HG03521 (cell line): ENCODE measurements around the gene TCERG1L.

ENCODE experiments used
- ATAC-seq: cut with Tn5 transposase; IDR thresholded peaks from one replicate; pipeline ENCODE4 v1.9.1; 2021; ENCODE audit warnings: mild to moderate bottlenecking, moderate library complexity; ENCODE audit not compliant: unreplicated experiment

The TCERG1L gene

DNA sequence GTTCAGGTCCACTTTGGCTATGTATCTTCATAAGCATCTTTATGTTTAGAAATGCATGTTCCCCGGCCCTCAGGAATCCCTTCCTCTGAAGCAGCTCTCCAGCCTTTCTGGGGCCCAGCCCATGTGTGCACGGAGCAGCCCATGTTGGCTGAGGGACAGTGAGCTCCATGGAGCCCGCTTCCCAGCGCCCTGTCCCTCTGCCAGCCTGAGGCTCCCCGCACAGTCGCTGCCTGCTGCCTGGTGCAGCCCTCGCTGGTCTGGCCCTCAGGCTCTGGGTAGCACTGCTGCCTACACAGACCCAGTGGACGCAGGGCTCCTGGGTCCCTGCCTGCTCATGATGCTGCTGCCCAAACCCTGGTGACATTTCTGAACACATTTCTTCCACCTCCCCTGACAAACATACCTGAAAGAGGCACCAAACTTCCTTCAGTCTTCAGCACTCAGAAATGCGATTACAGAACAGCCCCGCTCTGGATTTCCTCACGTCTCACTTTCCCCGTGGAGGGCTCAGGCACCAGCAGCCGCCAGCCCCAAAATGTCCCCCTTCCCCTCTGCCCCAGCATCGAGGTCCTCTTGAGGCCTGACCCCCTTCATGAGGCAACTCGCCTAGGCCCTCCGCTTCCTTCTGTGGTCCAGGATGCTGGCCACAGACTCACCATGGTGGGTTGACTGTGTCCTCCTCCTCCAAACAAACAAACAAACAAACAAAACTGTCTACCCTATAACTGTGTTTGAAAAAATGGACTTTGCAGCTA lies 5.0 kb upstream of the TCERG1L start:
- no peak for ATAC-seq

DNA sequence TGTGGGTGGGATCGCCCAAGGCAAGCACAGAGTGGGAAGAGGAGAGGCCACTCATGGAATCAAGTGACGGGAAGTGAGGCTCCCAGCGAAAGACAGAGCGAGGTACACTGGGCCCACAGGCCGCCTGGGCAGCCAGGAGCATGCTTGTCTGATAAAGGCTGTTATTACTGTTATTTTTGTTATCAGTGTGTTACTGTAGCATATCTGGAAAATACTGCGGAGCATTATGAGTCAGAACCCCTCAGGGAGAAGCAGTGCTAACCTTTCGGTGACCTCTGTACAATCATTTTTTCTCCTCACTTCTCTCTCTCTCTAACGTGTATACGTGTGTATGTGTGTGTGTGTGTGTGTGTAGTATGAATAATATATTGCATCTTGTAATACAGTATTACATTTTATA lies 3.8 kb upstream of the TCERG1L start:
- no peak for ATAC-seq

DNA sequence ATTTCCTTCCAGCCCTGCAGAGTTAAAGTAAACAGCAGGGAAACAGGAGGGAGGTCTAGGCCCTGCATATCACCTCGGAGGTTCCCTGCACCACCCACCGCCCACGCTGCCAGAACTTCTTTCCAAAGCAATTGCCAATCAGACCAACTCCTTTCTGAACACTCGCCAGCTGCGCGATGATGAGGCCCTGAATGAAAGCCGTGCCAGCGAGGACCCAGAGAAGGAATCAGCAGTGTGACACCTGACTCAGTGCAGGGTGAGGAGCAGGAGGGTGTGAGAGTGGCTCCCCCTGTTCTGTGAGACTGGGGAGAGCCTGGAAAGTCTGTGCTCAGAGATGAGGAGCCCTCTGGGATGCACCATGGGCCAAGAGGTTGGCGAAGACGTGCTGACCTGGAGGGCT lies 3.3 kb upstream of the TCERG1L start:
- ATAC-seq: no peak

DNA sequence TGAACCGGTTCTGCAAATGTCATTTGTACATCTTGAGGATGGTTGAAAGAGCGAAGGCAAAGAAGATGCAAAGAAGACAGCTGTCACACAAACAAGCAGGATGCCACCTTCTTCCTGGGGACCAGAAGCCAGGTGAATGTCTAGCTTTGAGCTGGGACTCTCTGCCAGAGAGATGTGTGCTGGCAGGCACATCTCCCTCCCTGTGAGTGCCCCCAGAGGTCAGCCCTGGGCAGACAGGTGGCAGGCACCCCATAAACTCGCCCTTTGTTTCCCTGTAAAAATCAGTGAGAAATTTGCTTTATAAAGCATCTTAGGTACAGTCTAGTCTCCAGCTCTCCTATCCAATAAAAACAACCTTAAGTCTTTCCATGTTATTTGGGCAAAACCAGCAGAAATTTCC lies 2.6 kb upstream of the TCERG1L start:
- ATAC-seq: no peak

DNA sequence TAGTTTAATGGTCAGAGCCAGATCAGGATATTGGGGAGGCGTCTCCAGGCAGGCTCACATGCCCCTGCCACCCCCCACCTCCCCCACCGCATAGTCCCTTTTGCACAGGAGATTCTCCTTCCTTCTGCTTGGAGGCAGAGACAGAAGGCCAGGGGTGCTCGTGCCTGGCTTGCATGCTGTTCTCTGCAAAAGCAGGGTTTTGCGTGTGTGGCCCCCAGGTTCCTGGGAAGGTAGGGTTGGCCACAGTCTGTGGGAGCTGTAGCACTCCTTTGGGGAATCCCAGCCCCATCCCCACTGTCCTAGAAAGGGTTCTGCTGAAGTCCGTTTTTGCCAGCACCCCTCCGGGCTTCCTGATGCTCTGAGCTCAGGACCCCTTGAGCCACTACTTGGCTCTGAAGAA lies 1.9 kb upstream of the TCERG1L start:
- no peak for ATAC-seq

DNA sequence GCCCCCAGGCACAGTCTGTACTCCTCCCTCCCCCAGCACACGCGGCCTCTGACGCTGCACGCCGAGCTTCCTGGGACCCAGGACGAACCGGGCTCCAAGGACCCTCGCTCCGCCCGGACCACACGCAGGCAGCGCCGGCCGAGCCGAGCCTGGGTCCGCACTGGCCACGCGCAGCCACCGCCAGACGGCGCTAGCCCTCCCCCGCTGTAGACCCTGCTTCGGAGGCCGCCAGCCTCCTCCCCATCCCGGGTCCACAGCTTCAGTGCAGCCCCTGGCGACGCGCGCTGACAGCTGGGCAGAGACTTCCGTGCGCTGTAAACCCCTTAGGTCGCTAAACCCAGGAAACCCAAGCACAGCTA lies 936 bp upstream of the TCERG1L start:
- ATAC-seq: no peak

DNA sequence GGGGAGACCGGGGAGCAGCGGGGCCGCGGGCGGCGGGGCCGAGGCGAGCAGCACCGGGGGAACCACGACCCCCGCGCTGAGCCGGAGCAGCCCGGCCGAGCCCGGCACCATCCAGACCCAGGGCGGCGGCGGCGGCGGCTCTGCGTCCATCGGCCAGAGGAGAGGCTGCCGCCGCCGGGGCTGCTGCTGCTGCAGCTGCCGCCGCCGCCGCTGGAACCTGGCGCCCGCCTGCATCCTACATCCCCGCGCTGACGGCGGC lies 190 bp downstream of the TCERG1L start:
- ATAC-seq: no peak

DNA sequence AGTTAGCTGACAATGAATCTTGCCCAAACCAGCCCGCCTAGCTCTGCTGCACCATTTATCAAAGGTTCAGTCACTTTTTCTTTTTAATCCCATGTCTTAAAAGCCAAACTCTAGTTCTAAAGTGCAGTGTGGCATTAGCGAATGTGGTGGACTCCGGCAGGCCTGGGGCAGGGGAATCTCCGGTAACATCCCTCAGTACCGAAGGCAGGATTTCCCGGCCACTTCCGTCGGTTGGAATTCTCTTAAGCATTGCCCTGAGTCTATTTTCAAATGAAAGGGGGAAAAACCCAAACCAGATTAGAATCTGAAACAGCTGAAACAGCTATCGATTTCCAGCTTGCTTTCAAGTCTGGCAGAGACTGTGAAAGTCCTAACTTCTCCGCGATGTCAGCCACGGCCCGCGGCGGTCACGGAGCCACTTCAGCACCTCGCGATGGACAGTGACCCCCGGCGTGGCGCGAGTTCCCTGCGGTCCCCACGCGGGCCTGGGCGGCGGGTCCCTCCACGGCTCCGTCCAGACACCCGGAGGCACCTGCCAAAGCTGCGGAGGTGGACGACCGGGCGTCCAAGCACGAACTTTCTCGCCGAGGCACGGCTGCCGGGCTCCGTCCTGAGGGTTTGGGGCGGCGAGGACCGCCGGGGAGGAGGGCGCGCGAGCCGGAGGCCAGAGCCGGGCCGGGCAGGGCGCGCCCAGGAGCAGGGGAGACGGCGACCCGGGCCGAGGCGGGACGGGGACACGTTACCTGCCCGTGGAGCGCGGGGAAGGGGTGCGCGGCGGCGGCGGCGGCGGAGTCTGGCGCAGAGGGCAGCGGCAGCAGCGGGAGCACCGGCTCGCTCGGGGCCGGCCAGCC lies 745 bp downstream of the TCERG1L start:
- ATAC-seq: no peak

DNA sequence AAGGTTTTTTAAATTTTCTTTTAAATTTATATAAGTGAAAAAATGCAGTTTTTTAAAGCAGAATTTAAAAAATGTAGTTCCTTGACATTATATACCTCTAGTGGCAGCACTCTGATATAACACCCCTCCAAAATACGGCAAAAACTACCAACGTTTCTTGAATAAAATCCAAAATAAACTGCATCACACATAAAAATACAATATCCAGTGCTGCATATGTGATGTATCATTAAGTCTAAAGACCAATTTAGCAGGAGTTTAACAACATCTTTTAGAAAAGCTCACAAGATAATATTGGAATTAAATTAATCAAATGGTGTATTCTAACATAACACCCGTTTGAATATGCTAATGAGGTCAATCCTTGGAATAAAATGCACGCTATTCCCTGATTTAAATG lies 1.4 kb downstream of the TCERG1L start:
- no peak for ATAC-seq

DNA sequence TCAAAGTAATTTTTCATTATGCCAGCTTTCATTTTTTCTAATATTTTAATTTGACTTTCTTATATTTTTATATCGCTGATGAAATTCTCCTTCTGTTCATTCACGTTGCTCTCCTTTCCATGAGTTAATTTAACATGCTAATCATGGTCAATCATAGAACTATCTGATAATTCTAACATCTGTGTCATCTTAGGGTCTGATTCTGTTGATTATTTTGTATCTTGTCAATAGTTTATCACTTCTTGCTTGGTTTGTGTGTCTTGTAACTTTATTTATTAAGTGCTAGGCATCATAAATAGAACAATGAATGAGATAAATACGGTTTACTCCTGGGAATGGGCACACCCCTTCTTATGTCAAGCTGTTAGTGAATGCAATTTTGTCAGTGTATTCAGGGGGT lies 11.0 kb downstream of the TCERG1L start:
- ATAC-seq: no peak

DNA sequence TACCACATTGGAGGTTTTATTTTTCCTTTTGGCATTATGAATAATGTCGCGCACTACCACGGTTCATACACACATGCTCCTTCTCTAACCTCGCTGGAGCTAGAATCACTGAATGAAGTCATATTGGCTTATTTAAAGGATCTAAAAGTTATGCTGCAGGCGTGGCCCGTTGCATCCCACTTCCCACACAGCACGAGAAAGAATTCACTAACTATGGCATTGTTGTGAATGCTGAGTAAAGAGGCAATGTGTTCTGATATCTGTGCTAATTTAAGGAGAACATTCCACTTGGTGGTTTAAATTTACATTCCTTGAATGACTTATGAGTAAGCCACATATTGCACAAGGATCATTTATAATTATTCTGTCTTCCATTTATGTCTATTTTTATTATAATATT lies 20.7 kb downstream of the TCERG1L start:
- no peak for ATAC-seq

DNA sequence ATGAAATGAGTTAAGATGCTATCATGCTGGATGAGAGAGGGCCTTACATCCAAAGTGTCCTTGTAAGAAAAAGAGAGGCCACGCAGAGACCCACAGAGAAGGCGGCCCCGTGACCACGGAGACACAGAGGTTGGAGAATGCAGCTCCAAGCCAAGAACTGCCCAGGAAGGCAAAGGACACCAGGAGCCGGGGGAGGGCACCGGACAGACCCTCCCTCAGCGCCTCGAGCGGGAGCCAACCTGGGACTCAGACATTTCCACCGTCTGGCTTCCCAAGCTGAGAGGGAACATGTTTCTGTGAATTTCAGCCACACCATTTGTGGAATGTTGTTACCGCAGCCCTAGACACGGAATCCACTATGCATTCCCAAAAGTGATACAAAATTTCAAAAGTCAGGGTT lies 22.9 kb downstream of the TCERG1L start:
- ATAC-seq: no peak

DNA sequence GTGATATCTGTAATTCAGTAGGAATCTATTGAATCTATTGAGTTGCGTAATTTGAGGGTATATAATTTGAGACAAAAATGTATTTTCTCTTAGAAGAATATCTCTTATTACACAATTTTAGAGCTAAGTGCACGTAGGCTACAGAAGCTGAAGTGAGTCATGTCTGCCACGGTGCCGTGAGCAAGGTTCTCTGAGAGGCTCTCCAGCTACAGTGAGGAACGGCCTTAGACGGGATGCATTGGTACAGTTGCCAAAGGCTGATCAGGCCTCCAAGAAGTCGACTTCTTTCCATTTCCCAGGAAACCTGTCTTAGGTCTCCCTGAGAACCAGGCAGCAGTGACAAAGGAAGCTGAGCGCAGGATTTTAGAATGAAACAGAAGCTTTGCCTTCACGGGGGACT lies 28.6 kb downstream of the TCERG1L start:
- ATAC-seq: no peak

DNA sequence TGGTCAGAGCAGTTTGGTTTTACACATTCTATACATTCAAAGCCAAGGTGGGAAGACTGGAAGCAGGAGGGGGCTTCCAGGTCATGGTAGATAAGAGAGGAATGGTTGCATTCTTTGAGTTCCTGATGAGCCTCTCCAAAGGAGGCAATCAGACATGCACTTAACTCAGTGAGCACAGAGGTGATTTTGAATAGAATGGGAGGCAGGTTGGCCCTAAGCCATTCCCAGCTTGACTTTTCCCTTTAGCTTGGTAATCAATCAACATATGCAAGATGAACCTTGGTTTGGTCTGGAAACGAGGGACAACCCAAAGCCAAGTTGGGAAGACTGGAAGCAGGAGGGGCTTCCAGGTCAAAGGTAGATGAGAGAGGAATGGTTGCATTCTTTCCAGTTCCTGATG lies 31.4 kb downstream of the TCERG1L start:
- no peak for ATAC-seq

DNA sequence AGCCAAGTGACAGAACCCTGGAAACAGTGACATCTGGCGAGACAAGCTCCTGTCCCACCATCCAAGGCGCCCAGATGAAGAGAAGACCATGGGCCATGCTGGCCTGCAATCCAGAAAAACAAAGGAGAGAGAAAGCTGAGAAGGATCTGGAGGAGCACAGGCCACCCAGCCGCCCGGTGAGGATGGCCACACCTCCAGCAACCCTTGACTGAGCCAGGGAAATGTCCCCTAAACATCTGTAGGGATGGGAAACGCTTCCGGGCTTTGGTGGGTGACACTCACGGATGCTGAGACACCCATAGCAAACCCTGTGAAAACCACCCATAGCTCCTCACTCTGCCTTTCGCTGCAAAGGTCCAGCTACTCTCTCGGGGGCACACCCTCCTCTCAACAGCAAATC lies 32.0 kb downstream of the TCERG1L start:
- ATAC-seq: no peak

DNA sequence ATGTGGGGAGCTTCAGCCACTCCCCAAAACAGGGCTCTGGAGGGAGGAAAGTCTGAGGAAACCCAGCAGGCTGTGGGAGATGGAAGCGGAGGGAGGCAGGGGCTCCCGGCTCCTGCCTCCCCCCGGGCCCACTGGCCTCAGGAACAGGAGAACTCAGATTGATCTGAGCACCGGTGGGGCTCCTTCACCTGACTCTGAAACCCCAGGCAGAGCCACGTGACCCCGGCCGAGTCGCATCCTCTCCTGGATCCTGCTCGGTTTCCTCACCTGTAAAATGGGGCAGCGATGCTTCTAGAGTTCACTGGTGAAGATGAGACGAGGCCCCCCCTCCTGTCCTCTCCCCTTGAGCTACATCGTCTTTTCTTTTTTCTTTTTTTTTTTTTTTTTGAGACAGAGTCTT lies 33.6 kb downstream of the TCERG1L start:
- no peak for ATAC-seq

DNA sequence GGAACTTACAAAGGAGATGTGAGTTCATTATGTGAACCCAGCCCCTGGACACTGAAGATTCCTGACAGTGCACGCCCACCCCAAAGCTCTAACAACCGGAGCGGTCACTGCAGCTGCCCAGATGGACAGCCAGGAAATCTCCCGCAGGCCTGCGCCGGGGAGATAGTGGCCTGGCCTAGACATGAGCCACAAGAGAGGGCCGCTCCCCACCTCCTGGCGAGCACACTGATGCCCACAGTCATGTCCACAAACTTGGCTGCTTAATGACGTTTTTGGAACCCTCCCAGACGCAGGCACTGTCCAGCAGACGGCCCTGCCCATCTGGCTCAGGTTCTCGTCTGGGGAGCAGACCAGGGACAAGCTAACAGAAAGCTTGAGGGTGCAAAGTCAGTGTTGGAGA lies 34.2 kb downstream of the TCERG1L start:
- no peak for ATAC-seq

DNA sequence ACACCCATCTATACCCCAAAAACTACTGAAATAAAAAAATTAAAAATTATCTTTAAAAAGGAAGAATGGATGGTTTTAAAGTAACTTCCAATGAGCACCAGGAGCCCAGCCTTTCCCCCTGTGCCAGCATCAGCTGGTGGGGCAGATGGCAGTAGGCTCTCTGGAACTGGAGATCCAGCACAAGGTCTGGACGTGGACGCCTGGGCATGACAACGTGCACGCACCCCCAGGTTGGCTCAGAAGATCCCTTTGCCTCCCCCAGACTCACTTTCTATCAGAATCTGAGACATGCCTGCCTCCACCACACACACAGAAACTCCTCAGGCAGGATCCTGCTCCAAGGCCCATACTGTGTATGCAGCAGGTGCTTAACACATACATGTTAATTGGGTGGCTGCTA lies 35.8 kb downstream of the TCERG1L start:
- no peak for ATAC-seq

DNA sequence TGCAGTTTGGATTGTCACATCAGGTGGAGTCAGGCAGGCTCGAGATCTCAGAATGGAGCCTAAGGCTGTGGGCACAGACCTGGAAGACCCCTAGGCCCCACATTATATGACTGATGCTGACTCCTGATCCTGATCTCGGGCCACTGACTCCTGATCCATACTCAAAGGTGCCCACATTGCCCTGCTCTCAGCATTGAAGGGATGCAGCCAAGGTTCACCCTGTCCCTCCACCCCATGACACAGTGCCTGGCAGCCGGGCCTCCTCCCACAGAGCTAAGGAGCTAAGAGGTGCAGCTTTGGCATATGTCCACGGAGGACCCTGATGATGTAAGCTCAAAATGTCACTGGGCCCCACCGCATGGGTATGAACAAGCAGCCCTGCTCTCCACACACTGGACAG lies 36.6 kb downstream of the TCERG1L start:
- ATAC-seq: no peak

DNA sequence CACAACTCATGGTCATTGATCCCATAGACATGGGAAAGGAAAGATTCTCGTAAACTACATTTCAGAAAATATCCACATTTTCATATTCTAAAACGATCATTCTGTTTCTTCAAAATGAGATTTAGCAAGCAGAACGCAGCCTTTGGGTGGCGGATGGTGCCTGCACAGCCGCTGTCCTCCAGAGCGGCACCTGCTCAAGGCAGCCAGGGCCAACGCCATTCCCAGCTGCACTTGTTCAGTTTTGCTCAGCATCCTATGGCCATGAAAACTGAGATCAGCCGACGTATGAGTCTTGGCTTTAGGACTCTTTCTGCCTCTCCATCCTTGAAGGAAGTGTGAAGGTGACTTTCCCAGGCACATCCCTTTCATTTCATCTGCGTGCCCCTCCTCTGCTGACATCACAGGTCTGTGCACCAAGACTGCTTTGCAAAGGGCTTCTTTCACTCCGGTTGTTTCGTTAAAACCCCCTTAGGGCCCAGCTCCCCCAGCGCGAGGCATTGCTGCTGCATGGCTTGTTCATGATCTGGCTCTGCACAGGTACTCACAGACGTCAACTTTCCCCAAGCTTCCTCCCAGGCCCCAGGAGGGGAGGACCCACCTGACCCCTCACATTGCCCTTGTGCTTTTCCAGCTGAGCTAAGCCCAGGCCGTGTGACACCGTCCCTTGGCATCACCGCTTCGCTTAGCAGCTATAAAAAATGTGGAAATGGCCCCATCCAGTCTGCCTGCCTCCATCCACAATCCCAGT lies 37.2 kb downstream of the TCERG1L start:
- no peak for ATAC-seq

DNA sequence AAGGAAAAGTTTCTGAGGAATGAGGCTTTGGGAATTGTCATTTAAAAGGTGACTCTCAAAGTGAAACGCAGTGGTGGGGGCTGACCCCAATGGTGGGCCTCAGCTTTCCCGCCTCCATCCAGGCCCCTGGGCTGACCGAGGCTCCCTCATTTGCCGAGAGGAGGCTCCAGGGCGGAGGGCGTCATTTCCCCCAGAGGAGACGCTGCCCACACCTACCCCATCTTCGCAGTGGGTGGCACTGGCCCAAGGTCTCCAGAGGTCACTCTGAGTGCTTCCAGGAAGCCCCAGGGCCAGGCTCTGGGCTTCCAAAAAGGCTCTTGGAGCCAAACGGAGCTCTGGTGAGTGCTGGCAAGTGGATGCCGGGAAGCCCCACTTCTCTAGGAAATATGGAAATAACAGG lies 38.0 kb downstream of the TCERG1L start:
- no peak for ATAC-seq

DNA sequence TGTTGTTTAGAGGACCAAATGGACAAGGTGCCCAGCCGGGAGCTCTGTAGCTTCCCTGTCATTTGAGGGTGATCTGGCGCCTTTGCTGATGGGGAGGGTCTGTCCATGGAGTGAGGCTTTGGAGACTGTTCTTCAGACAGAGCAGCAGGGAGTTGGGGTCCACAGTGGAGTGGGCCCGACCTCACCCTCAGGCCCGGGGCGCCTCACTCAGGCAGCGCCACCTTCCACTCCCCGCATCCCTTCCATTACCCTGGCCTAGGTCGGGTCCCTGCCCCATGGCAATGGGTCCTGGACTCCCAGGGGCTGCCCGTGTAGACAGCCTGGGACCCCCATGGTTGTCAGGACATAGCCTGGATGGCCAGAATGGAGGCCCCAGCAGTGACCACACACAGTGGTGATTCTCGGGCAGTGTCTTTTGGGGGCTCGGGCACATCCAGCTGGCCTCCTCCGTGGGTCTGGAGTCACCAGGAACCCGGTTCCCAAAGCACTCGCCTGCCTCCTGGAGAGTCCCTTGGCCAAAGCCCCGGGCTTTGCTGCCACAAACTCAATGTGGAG lies 38.5 kb downstream of the TCERG1L start:
- no peak for ATAC-seq
